ENCODE data around the gene MAGI2.
"Not testable (repeated sequence)": the region's sequence is repeated elsewhere in the genome, so short reads cannot be mapped to it uniquely, and the experiment has no call there.

The MAGI2 gene

DNA sequence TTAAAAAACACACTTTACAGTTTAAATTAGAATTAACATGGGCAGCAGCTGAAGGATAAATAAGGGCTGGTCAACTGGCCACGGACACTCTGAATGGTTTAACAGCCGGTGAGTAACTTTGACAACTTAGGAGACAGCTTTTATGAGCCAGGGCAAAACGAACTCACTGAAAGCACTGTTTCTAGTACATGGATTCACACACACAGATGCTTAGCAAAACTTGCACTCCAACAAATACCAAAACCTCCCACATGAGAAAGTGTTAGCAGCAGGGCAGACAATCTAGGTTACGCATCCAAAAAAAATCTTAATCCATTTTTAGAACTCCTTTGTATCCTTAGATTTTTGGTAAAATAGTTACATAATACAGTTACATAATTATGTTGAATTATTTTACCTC is 1168.5 kb downstream of the MAGI2 start:
- no peak for DNase-seq (ENCODE audit: low read depth)

GRCh38 chr7:78280276-78280675 is 1173.2 kb downstream of the MAGI2 start:
- no peak for DNase-seq (ENCODE audit: low read depth)

GRCh38 chr7:78279457-78279856 is 1174.0 kb downstream of the MAGI2 start:
- DNase-seq (ENCODE audit: low read depth) = no peak

- DNase-seq (ENCODE audit: low read depth) = peak; percentile 14
Observed at GRCh38 chr7:78279032-78279431, 1174.4 kb downstream of the MAGI2 start.

DNA sequence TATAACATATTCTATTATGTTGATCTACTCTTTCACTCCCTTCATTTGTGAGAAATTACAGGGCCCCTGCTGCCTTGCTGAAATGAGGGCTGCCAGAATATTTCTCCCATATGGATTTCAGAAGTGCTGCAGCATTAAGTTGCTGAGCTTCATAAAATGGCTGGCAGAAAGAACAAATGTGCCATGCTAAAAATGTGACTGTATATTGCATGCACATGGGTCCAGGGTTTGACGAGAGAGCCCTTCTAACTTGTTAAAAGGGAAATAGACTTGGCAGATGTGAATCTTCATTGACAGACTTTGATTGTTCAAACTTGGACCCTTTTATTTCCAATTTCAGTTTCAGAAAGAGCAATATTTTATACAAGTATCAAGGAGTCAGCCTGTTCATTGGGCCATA is 1186.3 kb downstream of the MAGI2 start:
- DNase-seq (ENCODE audit: low read depth) = no peak

DNA sequence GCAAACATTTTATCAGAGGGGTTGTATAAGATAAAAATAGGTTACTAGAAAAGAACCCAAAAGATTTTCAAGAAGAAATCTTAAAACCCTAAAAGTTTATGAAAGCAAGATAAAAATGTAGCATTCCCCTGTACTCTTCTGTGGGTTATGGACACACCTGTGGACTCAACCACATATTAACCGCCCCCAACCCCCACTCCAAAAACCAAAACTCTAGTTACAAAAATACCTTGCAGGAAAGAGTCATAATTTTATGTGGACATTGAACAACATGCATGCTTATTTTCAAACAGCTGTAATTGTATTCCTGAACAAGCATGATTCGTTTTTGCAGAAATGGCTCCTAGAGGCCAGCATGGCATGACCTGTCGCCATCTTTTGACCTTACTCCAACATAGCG is 1188.0 kb downstream of the MAGI2 start:
- no peak for DNase-seq (ENCODE audit: low read depth)

- no peak for DNase-seq (ENCODE audit: low read depth)
Observed at GRCh38 chr7:78265071-78265470, 1188.4 kb downstream of the MAGI2 start.

DNA sequence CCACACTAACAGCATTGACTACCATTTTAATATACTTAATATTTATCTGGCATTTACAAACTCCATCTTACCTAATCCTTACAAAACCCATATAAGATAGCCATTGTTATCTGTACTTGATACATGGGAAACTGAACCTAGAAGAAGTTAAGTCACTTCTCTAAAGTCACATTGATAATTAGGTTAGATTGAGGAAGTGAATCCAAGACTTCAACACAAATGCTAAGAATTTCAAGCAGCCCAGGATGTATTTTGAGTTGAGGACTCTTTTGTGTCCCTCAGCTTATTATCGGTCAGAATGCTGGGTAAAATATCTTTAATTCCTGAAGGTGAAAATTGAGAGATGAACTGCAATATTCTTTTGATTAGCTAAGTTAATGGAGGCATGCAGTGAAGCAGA is 1189.4 kb downstream of the MAGI2 start:
- DNase-seq (ENCODE audit: low read depth) = no peak

- no peak for DNase-seq (ENCODE audit: low read depth)
Observed at GRCh38 chr7:78261739-78262138, 1191.7 kb downstream of the MAGI2 start.

DNA sequence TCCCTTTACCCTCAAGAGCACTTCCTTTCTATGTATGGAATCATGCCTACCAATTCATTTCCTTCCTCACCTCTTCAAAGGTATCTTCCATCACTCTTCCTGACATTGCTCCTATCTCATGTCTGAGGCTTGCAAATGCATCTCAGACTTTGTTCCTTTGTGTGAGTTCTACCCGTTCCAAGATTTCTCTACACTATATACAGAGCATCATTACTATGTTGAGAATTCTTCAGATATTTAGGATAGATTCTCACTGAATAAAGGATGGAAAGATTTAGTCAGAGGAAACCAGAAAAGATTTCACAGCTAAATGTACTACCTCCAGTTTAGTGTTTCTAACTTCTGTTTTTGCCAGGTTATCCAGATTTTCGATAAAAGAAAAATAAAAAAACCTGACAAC is 1192.2 kb downstream of the MAGI2 start:
- no peak for DNase-seq (ENCODE audit: low read depth)

- no peak for DNase-seq (ENCODE audit: low read depth)
Observed at GRCh38 chr7:78260826-78261225, 1192.6 kb downstream of the MAGI2 start.

DNA sequence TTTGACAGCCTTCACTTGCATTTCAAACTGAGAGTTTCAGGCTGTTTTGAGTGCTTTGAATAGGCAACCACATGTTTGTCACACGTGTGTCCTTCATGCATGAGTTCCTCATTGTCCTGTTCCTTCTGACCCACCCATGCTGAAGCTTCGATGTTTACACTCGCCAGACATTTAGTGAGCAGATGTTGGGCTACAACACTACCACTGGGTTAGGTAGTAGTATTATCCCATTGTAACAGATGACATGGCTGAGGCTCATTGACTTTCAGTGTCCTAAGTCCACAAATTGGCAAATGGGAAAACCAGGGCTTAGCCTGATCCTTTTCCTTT is 1198.8 kb downstream of the MAGI2 start:
- no peak for DNase-seq (ENCODE audit: low read depth)

GRCh38 chr7:78253850-78254725 is 1199.4 kb downstream of the MAGI2 start:
- no peak for DNase-seq (ENCODE audit: low read depth)

GRCh38 chr7:78248867-78249266 is 1204.6 kb downstream of the MAGI2 start:
- DNase-seq (ENCODE audit: low read depth) = no peak

DNA sequence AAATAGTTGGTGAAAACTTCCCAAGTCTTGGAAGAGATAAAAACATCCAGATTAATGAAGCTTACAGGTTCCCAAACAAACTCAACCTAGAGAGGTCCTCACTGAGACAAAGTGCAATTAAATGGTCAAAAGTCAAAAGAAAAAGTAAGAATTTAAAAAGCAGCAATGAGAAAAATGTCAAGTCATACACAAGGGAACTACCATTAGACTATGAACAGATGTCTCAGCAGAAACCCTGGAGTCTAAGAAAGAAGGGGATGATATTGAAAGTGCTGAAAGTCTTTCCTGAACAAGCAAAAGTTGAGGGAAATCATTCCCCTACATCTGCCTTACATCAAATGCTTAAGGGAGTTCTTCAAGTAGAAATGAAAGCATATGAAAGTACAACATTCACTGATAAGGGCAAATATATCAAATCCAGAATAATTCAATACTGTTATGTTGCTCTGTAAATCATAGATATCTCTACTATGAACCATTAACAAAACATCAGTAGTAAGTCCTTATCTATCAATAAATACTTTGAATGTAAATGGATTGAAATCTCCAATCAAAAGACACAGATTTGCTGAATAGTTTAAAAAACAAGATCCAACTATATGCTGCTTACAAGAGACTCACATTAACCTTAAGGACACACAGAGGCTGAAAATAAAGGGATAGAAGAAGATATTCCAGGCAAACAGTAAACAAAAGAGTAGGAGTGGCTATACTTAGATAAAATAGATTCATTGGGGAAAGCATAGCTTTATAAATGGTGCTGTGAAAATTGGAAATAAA is 1205.4 kb downstream of the MAGI2 start:
- DNase-seq (ENCODE audit: low read depth) = no peak

DNA sequence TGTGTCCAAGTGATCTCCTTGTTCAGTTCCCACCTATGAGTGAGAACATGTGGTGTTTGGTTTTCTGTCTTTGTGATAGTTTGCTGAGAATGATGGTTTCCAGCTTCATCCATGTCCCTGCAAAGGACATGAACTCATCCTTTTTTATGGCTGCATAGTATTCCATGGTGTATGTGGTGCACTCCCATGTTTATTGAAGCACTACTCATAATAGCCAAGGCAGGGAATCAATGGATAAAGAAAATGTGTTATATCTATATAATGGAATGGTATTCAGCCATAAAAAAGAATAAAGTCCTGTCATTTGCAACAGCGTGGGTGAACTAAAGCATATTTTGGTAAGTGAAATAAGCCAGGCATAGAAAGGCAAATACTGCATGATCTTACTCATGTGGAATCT is 1213.3 kb downstream of the MAGI2 start:
- DNase-seq (ENCODE audit: low read depth) = not testable (repeated sequence)

DNA sequence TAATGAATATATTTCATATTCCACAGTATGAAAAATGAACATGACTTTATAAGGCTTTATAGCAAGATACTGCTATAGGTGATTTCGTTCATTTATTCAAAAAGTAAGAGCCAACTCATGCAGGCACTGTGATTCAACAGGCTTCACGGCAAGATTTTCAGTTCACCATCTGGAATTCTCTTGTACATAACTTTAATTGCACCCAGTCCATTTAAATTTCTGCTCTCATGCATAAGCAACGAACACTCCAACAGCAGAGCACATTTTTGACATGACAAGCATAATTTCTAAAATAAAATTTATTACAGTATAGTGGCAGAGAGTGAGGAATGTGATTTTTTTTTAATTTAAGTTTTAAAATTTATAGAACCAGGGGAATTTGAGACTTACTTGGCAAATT is 1218.8 kb downstream of the MAGI2 start:
- DNase-seq (ENCODE audit: low read depth) = no peak

DNA sequence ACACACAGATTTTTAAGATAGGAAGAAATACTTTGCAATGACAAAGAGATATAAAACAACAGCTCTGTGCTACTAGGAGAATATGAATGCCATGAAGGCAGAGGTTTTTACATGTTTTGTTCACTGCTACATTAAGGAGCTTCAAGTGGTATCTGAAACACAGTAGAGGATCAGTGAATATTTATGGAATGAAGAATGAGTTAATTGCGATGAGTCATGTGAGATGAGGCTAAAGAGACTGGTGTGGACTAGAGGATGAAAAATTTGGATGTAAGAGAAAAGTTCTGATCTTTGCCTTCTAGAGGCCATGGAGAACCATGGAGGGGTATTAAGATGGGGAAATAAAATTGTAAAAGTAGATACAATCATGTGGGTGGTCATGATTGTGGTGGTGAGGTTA is 1220.7 kb downstream of the MAGI2 start:
- DNase-seq (ENCODE audit: low read depth) = no peak

DNA sequence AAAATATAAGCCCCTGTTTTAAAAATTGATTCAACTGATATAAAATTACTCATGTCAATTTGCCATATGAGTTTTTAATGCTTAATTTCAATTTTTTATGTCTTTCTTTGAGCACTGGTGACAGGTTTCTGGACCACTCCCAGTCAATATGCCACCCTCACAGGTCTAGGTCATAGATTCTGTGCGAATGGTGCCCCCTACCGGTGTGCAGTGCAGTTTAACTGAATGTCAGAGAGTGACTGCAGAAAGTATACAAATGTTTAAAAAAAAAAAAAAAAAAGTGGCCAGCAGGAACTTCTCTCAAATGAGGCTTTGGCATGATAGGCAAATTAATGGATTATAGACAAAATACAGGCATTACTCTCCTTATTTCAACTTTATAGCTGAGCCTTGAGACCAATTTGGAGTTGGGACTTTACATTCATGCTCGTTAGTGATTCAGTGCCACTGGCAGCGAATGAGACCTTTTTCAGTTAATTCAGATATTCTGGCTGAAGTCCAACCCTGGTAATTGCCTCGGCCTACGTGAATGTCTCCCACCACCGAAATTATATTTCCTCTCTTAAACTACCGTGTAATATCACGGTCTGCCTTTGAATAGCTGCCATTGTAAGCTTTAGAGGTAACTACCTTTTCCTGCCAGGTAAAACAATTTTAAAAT is 1227.3 kb downstream of the MAGI2 start:
- peak; percentile 24 for DNase-seq (ENCODE audit: low read depth)

- DNase-seq (ENCODE audit: low read depth) = no peak
Observed at GRCh38 chr7:78225534-78225933, 1227.9 kb downstream of the MAGI2 start.

DNA sequence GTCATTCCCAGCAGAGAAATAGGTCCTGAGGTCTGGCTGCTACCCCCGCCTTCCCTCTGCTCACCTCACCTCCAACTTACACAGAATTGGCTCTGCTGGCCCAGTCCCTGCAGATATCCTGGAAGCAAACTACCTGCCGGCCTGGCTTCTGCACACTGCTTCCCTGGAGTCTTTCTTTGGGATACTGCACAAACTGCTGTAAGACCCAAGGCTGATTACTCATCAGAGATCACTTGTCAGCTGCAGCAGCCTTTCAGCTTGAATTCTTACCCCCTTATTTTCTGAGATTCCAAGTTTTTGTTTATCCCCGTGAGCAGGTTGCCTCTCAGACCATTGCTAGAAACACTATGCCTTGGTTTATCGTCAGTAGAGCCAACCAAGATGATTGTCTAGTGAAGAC is 1228.5 kb downstream of the MAGI2 start:
- no peak for DNase-seq (ENCODE audit: low read depth)

DNA sequence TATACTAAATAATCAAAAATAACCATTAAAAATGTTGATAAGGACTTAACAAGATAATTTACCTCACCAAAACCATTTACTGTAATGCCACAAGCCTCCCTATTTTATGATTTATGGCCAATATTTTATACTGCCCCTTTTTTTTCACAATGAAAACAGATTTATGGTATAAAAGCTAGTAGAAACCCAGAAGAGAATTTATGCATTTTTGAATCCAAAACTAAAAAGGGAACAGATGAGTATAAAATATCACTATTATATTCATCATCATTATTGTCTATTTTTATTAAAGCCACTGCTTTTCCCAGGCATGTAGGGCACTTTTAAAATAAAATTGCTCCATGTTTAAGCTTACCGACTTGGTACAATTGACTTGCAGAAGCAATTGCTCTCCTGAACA is 1229.9 kb downstream of the MAGI2 start:
- no peak for DNase-seq (ENCODE audit: low read depth)
